ENCODE measurements around the gene PRKAR1B.

- TF ChIP-seq CTCF (conservative IDR thresholded peaks at IDR 0.05) (no peak), EZH2 (IDR thresholded peaks at IDR 0.05; ENCODE audit: low read depth) (no peak)
These were observed 11.8 kb upstream of the PRKAR1B start for GRCh38 chr7:738723-739454.

Data from PC-9 (cell line).